Colonic mucosa (tissue), 4 donors: Measurements from ENCODE around the gene SLC9A5. TPM values are rescaled to one million over a fixed set of nuclear protein-coding genes. Genes with fewer than 3 reads are reported as not detected.

Source experiments
- DNase-seq: peaks from one replicate; pipeline ENCODE4 v3.0.0-alpha.2; 2020
- H3K27ac ChIP-seq: fragments of 200-600 bp; one replicate; pipeline ENCODE4 v1.8.0; 2021
- H3K27me3 ChIP-seq: fragments of 200-600 bp; one replicate; pipeline ENCODE4 v1.8.0; 2021
- H3K36me3 ChIP-seq: fragments of 200-600 bp; one replicate; pipeline ENCODE4 v1.8.0; 2021
- H3K4me1 ChIP-seq: fragments of 200-600 bp; one replicate; pipeline ENCODE4 v1.8.0; 2021; ENCODE audit warnings: mild to moderate bottlenecking
- H3K4me3 ChIP-seq: fragments of 200-600 bp; one replicate; pipeline ENCODE4 v1.8.0; 2021
- H3K9ac ChIP-seq, 2 donors: one replicate each; pipeline ENCODE4 v1.7.0; 2013; ENCODE audit warnings: control low read depth in 2 of 2, low read depth in 2 of 2, low read length in 2 of 2
- H3K9me3 ChIP-seq: fragments of 200-600 bp; one replicate; pipeline ENCODE4 v1.8.0; 2021
- intact Hi-C: fragments of 100-400 bp; cut with DNase I; formaldehyde crosslinking; loops from one replicate; pipeline ENCODE4 v1.14.1; 2022
- total RNA-seq, 2 donors: library from RNA; stranded (reverse); fragmentation: NEBNext Ultra II Directional in 1 of 2; extraction: Animal tissue kit (Norgen Biotek cat#: 25700) in 1 of 2; gene quantifications; one replicate each; pipeline ENCODE4 v1.2.1, GENCODE V29; 2021
- TF ChIP-seq, protein P1 (sequence below): fragments of 200-600 bp; IDR thresholded peaks from one replicate; pipeline ENCODE4 v1.8.0; 2022; ENCODE audit warnings: antibody characterized with exemption, mild to moderate bottlenecking
- donor health status: healthy.
- donor health status: DM: no; HTN: no; CAD: no.
- donor health status: DM: no; HTN: no; CAD: no.

SLC9A5 gene
- total RNA-seq, 2 donors from 2014 or later: 0.48 to 2.1 TPM

DNA sequence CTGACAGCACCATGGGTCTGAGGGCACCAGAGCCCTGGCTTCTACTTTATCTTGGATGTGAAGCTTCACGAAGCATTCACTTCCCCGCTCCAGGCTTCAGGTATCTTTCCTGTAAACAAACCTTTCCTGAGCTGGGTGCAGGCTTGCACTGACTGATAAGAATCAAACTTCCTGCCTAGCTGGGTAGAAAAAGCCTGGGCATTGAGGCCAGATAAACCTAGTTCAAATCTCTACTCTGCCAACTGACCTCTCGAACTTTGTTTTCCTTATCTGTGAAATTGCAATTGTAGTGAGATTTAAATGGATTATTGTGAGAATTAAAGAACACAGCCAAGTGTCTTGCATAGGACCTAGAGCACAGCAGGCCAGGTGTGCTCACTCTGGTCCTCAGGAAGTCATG, 24.8 kb upstream of the SLC9A5 start:
- intact Hi-C loops: no loop called here
- no peaks in the 10 kb centered on the region for H3K27me3 ChIP-seq
- DNase-seq: no peak

DNA sequence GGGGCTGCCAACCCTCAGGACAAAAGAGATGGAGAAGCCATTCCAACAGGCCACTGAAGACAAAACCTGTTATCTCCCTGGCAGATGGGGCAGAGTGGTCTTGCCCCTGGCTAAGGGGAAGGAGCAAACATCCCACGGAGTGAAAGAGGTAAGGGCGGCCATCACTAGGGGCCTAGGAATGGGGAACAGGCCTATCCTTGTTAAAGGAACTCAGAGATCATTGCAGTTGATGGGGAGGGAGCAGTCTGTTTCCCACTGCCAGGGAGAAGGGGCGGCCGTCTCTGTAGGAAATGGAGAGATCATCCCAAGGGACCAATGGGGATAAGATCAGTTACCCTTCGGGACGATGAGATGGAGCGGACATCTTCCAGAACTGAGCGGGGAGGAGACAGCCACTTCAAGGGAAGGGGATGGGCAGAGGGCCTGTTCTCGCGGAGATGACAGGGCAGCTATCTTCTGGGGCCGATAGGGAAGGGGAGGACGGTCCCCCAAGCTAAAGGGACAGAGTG, 22.4 kb upstream of the SLC9A5 start:
- Histone ChIP-seq H3K27ac (peak overlapping the region; percentile 54), H3K4me1 (peaks cover 3% of the 10 kb centered on the region), H3K27me3 (no peaks in the 10 kb centered on the region), H3K36me3 (peaks cover 13% of the 10 kb centered on the region), H3K9ac (peak overlapping the region; percentile 37 to 98), H3K4me3 (peak overlapping the region; percentile 95), H3K9me3 (no peaks in the 10 kb centered on the region)
- intact Hi-C loops: no loop called here
- no peak for DNase-seq
- TF ChIP-seq, protein P1, sequence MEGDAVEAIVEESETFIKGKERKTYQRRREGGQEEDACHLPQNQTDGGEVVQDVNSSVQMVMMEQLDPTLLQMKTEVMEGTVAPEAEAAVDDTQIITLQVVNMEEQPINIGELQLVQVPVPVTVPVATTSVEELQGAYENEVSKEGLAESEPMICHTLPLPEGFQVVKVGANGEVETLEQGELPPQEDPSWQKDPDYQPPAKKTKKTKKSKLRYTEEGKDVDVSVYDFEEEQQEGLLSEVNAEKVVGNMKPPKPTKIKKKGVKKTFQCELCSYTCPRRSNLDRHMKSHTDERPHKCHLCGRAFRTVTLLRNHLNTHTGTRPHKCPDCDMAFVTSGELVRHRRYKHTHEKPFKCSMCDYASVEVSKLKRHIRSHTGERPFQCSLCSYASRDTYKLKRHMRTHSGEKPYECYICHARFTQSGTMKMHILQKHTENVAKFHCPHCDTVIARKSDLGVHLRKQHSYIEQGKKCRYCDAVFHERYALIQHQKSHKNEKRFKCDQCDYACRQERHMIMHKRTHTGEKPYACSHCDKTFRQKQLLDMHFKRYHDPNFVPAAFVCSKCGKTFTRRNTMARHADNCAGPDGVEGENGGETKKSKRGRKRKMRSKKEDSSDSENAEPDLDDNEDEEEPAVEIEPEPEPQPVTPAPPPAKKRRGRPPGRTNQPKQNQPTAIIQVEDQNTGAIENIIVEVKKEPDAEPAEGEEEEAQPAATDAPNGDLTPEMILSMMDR: no peak

More for the DNA sequence above, 24.8 kb upstream of the SLC9A5 start:
- TF ChIP-seq, protein P1: no peak
- Histone ChIP-seq H3K4me1 (peaks cover 3% of the 10 kb centered on the region), H3K9me3 (no peaks in the 10 kb centered on the region), H3K36me3 (no peaks in the 10 kb centered on the region), H3K4me3 (no peak overlapping the region), H3K9ac (no peak overlapping the region), H3K27ac (no peak overlapping the region)

- TF ChIP-seq, protein P1: no peak
- peaks cover 19% of the 10 kb centered on the region for H3K36me3 ChIP-seq
- H3K4me3 ChIP-seq: peak within 1 kb of the TSS; percentile 95
- peak within 1 kb of the TSS; percentile 56 for H3K27ac ChIP-seq
- H3K9ac ChIP-seq: peak within 1 kb of the TSS; percentile 91 to 98
- H3K9me3 ChIP-seq: no peaks in the 10 kb centered on the region
- intact Hi-C loops: no loop called here
- no peaks in the 10 kb centered on the region for H3K27me3 ChIP-seq
- H3K4me1 ChIP-seq: peaks cover 3% of the 10 kb centered on the region
- peak; percentile 99 for DNase-seq
These were observed 21.8 kb upstream of the SLC9A5 start, which contains the start of gene TMEM208 for GRCh38 chr16:67226804-67227566. Gene TMEM208, plus strand, starts transcription at chr16:67227130. Its CDS starts 89 bp downstream, at chr16:67227219.

DNA sequence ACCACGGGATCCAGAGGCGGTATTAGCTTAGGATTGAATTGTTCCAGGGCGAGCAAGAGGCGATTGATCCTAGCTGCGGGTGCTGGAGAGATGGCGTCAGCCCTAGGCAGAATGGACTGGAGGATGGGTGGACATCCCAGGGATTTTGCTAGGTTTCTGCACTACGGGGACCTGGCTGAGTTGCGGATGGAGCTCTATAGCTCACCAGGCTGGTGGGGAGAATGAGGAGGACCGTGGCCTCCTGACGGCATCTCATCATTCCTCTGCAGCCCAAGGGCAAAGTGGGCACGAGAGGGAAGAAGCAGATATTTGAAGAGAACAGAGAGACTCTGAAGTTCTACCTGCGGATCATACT, 21.2 kb upstream of the SLC9A5 start:
- H3K9ac ChIP-seq: peak overlapping the region; percentile 91 to 98
- peaks cover 19% of the 10 kb centered on the region for H3K36me3 ChIP-seq
- intact Hi-C loops: no loop called here
- H3K27ac ChIP-seq: peak overlapping the region; percentile 56
- peak overlapping the region; percentile 95 for H3K4me3 ChIP-seq
- DNase-seq: no peak
- peaks cover 3% of the 10 kb centered on the region for H3K4me1 ChIP-seq
- TF ChIP-seq, protein P1: no peak
- H3K27me3 ChIP-seq: no peaks in the 10 kb centered on the region
- no peaks in the 10 kb centered on the region for H3K9me3 ChIP-seq

DNA sequence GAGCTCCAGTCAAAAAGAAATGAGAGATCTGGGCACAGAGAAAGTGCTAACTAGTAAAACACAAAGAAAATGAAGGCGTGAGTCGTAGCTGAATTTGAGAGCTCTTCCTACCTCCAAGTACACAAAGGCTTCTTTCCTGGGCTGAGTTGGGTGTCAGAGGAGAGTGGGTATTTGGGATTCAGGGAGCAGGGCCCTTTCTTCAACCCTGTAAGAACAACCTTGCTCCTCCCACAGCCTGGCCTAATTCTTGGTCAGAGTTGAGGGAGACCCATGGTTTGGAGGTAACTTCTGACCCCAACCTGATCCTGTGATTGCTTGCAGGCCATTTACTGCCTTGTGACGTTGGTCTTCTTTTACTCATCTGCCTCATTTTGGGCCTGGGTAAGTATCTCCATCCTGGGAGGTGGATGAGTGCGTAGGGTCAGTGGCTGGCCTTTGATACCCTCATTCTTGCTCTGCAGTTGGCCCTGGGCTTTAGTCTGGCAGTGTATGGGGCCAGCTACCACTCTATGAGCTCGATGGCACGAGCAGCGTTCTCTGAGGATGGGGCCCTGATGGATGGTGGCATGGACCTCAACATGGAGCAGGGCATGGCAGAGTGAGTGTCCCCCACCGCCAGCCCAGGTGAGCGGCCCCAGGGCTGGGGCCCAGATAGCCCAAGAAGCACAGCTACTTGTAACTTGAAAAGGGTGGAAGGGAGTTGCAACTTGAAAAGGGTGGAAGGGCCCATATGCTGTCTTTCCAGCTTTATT, 20.6 kb upstream of the SLC9A5 start:
- Histone ChIP-seq H3K4me1 (peaks cover 3% of the 10 kb centered on the region), H3K27me3 (no peaks in the 10 kb centered on the region), H3K9me3 (no peaks in the 10 kb centered on the region), H3K27ac (no peak overlapping the region), H3K4me3 (peak overlapping the region; percentile 95), H3K36me3 (peaks cover 19% of the 10 kb centered on the region), H3K9ac (peak overlapping the region in 1 of 2 donors; percentile 98)
- DNase-seq: no peak
- TF ChIP-seq, protein P1: no peak
- intact Hi-C loops: no loop called here
